ENCODE measurements around the gene MXD4. TPM values are rescaled to one million over a fixed set of nuclear protein-coding genes. Genes with fewer than 3 reads are reported as not detected.

MXD4 gene
- total and polyA plus RNA-seq, 9 of the 15 experiments (the other 6 are each of a cell fraction or from before 2014, with no cell fraction given): 0.06 to 13.5 (median 5.9) TPM

DNA sequence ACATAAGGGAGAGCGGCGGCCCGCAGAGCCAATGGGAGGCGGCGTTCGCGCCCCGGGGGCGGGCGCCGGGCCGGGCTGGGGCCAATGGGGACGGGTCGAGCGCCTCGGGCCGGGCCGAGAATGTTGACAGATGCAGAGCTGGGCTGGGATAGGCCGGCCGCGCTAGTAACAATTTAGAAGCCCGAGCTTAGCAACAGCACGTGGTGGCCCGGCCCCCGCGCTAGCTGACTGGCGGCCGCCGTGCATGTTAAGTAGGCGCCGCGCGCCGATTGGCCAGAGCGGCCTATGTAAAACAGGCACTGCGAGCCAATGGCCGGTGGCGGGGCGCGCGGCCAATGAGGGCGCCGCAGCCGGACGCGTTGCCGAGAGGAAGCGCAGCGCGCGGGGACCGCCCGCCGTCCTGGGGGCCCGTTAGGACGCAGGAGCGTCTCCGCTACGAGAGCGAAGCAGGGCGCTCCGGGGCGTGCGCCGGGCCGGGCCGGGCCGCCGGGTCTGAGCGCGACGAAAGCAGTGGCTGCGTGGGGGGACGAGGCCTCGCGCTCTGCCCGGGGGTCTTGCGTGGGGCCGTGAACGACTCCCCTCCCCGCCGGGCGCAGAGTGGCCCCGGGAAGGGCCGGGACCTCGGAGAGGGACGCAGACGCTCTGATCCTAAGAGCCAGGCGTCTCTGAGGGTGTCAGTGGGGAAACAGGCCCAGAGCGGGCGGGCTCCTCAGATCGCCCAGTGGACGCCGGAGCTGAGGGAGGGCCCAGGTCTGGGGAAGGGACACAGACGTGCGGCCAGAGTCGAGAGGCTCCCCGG, 435 bp upstream of the MXD4 start (continued):
- TF ChIP-seq NONO (IDR thresholded peaks at IDR 0.05; ENCODE audit: low read depth in 2 of 2, low read length in 1 of 2) (peak in 1 of 2 experiments; percentile 50; a peak in 1 of 4 replicates), CHD7 (IDR thresholded peaks at IDR 0.05; ENCODE audit: low read depth, low read length) (no peak), CCAR2 (IDR thresholded peaks at IDR 0.05; ENCODE audit: low read depth, low read length) (no peak), ZNF253 (CRISPR knock-in tag; conservative IDR thresholded peaks at IDR 0.05) (no peak), TRIM24 (IDR thresholded peaks at IDR 0.05) (no peak), HSF4 (CRISPR knock-in tag; IDR thresholded peaks at IDR 0.05; ENCODE audit: borderline replicate concordance) (no peak), ETV1 (tag; conservative IDR thresholded peaks at IDR 0.05; ENCODE audit: low read depth) (no peak), MTA1 (IDR thresholded peaks at IDR 0.05; ENCODE audit: borderline replicate concordance) (no peak), ZNF707 (CRISPR knock-in tag; conservative IDR thresholded peaks at IDR 0.05) (no peak), ESRRA (IDR thresholded peaks at IDR 0.05; ENCODE audit: borderline replicate concordance, low read depth) (peak; percentile 54), SP1 (CRISPR knock-in tag; IDR thresholded peaks at IDR 0.05) (peak; percentile 70; the same call in 1 of the 2 replicates)
- TF ChIP-seq, protein P1, sequence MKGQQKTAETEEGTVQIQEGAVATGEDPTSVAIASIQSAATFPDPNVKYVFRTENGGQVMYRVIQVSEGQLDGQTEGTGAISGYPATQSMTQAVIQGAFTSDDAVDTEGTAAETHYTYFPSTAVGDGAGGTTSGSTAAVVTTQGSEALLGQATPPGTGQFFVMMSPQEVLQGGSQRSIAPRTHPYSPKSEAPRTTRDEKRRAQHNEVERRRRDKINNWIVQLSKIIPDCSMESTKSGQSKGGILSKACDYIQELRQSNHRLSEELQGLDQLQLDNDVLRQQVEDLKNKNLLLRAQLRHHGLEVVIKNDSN (CRISPR knock-in tag; IDR thresholded peaks at IDR 0.05): peak; percentile 88

Data from K562 (cell line).